Activated T-cell treated with anti-CD3 and anti-CD28 coated beads, Interleukin-2, amount 50 U/mL, for 72 hours (primary cell): ENCODE data around the gene CNNM4. TPM values are rescaled to one million over a fixed set of nuclear protein-coding genes. Genes with fewer than 3 reads are reported as not detected.

Experiments used
- ATAC-seq, 2 donors: fragments of 150-1000 bp; cut with Tn5 transposase; replicated peaks in 1 of 2; 2 replicates each; pipeline ENCODE4 v1.10.0; 2021; ENCODE audit warnings: moderate library complexity in 2 of 2, mild to moderate bottlenecking in 1 of 2
- DNase-seq, 2 donors: peaks; one replicate each; pipeline ENCODE4 v3.0.0; 2021 to 2022; ENCODE audit warnings: mixed read lengths in 1 of 2
- H3K27ac Mint-ChIP-seq: one replicate; pipeline ENCODE4 v1.8.0; 2022; ENCODE audit warnings: mild to moderate bottlenecking, moderate library complexity, mixed read lengths
- H3K27me3 Mint-ChIP-seq: one replicate; pipeline ENCODE4 v1.8.0; 2022; ENCODE audit warnings: low read depth, mixed read lengths
- H3K36me3 Mint-ChIP-seq, 2 donors: one replicate each; pipeline ENCODE4 v1.8.0; 2022; ENCODE audit warnings: mixed read lengths in 2 of 2, mild to moderate bottlenecking in 1 of 2; ENCODE audit not compliant: insufficient read depth in 2 of 2
- H3K4me1 Mint-ChIP-seq: one replicate; pipeline ENCODE4 v1.8.0; 2022; ENCODE audit warnings: low read depth, mixed read lengths
- H3K4me3 Mint-ChIP-seq, 2 donors: one replicate each; pipeline ENCODE4 v1.8.0; 2022; ENCODE audit warnings: mild to moderate bottlenecking in 2 of 2, mixed read lengths in 2 of 2, moderate library complexity in 2 of 2
- H3K9me3 Mint-ChIP-seq, 2 donors: one replicate each; pipeline ENCODE4 v1.8.0; 2022; ENCODE audit warnings: mixed read lengths in 2 of 2
- total RNA-seq, 2 donors: library from RNA; stranded (reverse); gene quantifications; one replicate each; pipeline ENCODE4 v1.2.3, GENCODE V29; 2022

Gene CNNM4
- total RNA-seq, 2 donors from 2014 or later: 9.1 to 9.5 TPM

- Mint-ChIP-seq H3K36me3 (peaks cover 4 to 5% of the 10 kb centered on the region in 2 donors), H3K9me3 (no peaks in the 10 kb centered on the region), H3K27ac (no peak overlapping the region), H3K4me3 (peak overlapping the region in 1 of 2 donors; percentile 76), H3K4me1 (peaks cover 45% of the 10 kb centered on the region), H3K27me3 (no peaks in the 10 kb centered on the region)
- no peak for DNase-seq
- no peak for ATAC-seq
Observed at GRCh38 chr2:96859681-96860064, 99.0 kb downstream of the CNNM4 start.

- H3K9me3 Mint-ChIP-seq: no peaks in the 10 kb centered on the region
- H3K4me1 Mint-ChIP-seq: peaks cover 38% of the 10 kb centered on the region
- peaks cover 4 to 5% of the 10 kb centered on the region in 2 donors for H3K36me3 Mint-ChIP-seq
- H3K27ac Mint-ChIP-seq: no peak overlapping the region
- ATAC-seq (no peak), DNase-seq (peak; percentile 48 to 50)
- peak overlapping the region in 1 of 2 donors; percentile 1 for H3K4me3 Mint-ChIP-seq
- no peaks in the 10 kb centered on the region for H3K27me3 Mint-ChIP-seq
Observed at GRCh38 chr2:96860065-96861029, 99.6 kb downstream of the CNNM4 start.

GRCh38 chr2:96861074-96861473, 100.4 kb downstream of the CNNM4 start:
- Mint-ChIP-seq H3K9me3 (no peaks in the 10 kb centered on the region), H3K27me3 (no peaks in the 10 kb centered on the region), H3K27ac (no peak overlapping the region), H3K36me3 (peaks cover 4 to 5% of the 10 kb centered on the region in 2 donors), H3K4me3 (no peak overlapping the region), H3K4me1 (peaks cover 34% of the 10 kb centered on the region)
- DNase-seq: no peak
- ATAC-seq: no peak

Other genes starting within 250 kb of the CNNM4 start
- gene ARID5A, start 224.2 kb upstream of the CNNM4 start, total RNA-seq: 100 to 1,000 TPM; 424 to 433 TPM
- gene KANSL3, start 122.6 kb upstream of the CNNM4 start, total RNA-seq: 10 to 100 TPM; 59.8 to 66.9 TPM
- gene FER1L5, start 118.1 kb upstream of the CNNM4 start, total RNA-seq: not detected
- 1 to 10 TPM; 7.8 to 8.0 TPM for gene LMAN2L, start 20.8 kb upstream of the CNNM4 start, total RNA-seq
- 10 to 100 TPM; 20.7 to 27.9 TPM for gene CNNM3, start 55.4 kb downstream of the CNNM4 start, total RNA-seq
- gene ANKRD23, start 83.1 kb downstream of the CNNM4 start, total RNA-seq: 1 to 10 TPM; 4.4 to 5.7 TPM
- 10 to 100 TPM; 16.5 to 17.2 TPM for gene ANKRD39, start 97.1 kb downstream of the CNNM4 start, total RNA-seq
- 10 to 100 TPM; 16.0 to 22.2 TPM for gene SEMA4C, start 109.2 kb downstream of the CNNM4 start, total RNA-seq
- 1 to 10 TPM; 1.0 to 1.2 TPM for gene FAM178B, start 225.7 kb downstream of the CNNM4 start, total RNA-seq